ENCODE results near the gene REST. TPM values are rescaled to one million over a fixed set of nuclear protein-coding genes. Genes with fewer than 3 reads are reported as not detected.

Gene REST
- total RNA-seq, 4 donors from 2014 or later, result 27.7 to 70.8 (median 50.5) TPM

- peaks cover 72% of the 10 kb centered on the region for H3K36me3 ChIP-seq
- no peak for TF ChIP-seq POLR2AphosphoS5 (IDR thresholded peaks at IDR 0.05)
- TF ChIP-seq EP300 (IDR thresholded peaks at IDR 0.05), result no peak
- TF ChIP-seq POLR2A (IDR thresholded peaks at IDR 0.05), result no peak
- no peak for TF ChIP-seq CTCF (IDR thresholded peaks at IDR 0.05)
- H3K9me3 ChIP-seq, result no peaks in the 10 kb centered on the region
- H3K27me3 ChIP-seq, result no peaks in the 10 kb centered on the region
- H3K4me3 ChIP-seq, result no peak overlapping the region
- H3K27ac ChIP-seq, result no peak overlapping the region
- 92% methylated on average over 6 of the region's 6 CpGs for WGBS
- H3K4me1 ChIP-seq, result peaks cover 2% of the 10 kb centered on the region
- DNase-seq (ENCODE audit: low spot score in 2 of 2), result no peak
These were observed 82.6 kb downstream of the REST start for GRCh38 chr4:56990109-56990905.

- peaks cover 9% of the 10 kb centered on the region for H3K4me1 ChIP-seq
- H3K27me3 ChIP-seq, result no peaks in the 10 kb centered on the region
- no peak overlapping the region for H3K4me3 ChIP-seq
- DNase-seq (ENCODE audit: low spot score in 2 of 2), result no peak
- no peak overlapping the region for H3K27ac ChIP-seq
- WGBS, result 49% methylated on average over 7 of the region's 7 CpGs
- no peak for TF ChIP-seq POLR2A (IDR thresholded peaks at IDR 0.05)
- TF ChIP-seq EP300 (IDR thresholded peaks at IDR 0.05), result no peak
- no peak for TF ChIP-seq POLR2AphosphoS5 (IDR thresholded peaks at IDR 0.05)
- no peak for TF ChIP-seq CTCF (IDR thresholded peaks at IDR 0.05)
- peaks cover 69% of the 10 kb centered on the region for H3K36me3 ChIP-seq
- H3K9me3 ChIP-seq, result no peaks in the 10 kb centered on the region
These were observed 87.8 kb downstream of the REST start for GRCh38 chr4:56995525-56995924.

- Histone ChIP-seq H3K27me3 (no peaks in the 10 kb centered on the region), H3K27ac (no peak overlapping the region), H3K4me3 (no peak overlapping the region), H3K4me1 (peaks cover 9% of the 10 kb centered on the region), H3K36me3 (peaks cover 75% of the 10 kb centered on the region), H3K9me3 (no peaks in the 10 kb centered on the region)
- TF ChIP-seq EP300 (IDR thresholded peaks at IDR 0.05), result no peak
- 93% methylated on average over 1 of the region's 1 CpG for WGBS
- no peak for DNase-seq (ENCODE audit: low spot score in 2 of 2)
These were observed 92.1 kb downstream of the REST start for GRCh38 chr4:56999751-57000150.

- Histone ChIP-seq H3K9me3 (no peaks in the 10 kb centered on the region), H3K4me1 (no peaks in the 10 kb centered on the region), H3K27ac (no peak overlapping the region), H3K36me3 (peaks cover 89% of the 10 kb centered on the region), H3K4me3 (no peak overlapping the region), H3K27me3 (no peaks in the 10 kb centered on the region)
- DNase-seq (ENCODE audit: low spot score in 2 of 2), result no peak
- WGBS, result 85% methylated on average over 4 of the region's 4 CpGs
- no peak for TF ChIP-seq POLR2AphosphoS5 (IDR thresholded peaks at IDR 0.05)
- TF ChIP-seq CTCF (IDR thresholded peaks at IDR 0.05), result no peak
- no peak for TF ChIP-seq POLR2A (IDR thresholded peaks at IDR 0.05)
- TF ChIP-seq EP300 (IDR thresholded peaks at IDR 0.05), result no peak
These were observed 105.9 kb downstream of the REST start for GRCh38 chr4:57013543-57014120.

Other genes starting within 250 kb of the REST start
- 1,000 to 10,000 TPM in 3 of 4 donors, 100 to 1,000 TPM in 1; 405 to 1,883 (median 1,516) TPM for gene HOPX, start 226.6 kb upstream of the REST start, total RNA-seq
- not detected for gene SPINK2, start 86.2 kb upstream of the REST start, total RNA-seq
- 10 to 100 TPM; 26.8 to 32.3 (median 30.1) TPM for gene NOA1, start 69.7 kb downstream of the REST start, total RNA-seq
- gene POLR2B, start 71.0 kb downstream of the REST start, total RNA-seq, result 100 to 1,000 TPM in 1 of 4 donors, 10 to 100 TPM in 3; 55.5 to 111 (median 61.5) TPM
- gene IGFBP7, start 202.5 kb downstream of the REST start, total RNA-seq, result 100 to 1,000 TPM in 3 of 4 donors, 10 to 100 TPM in 1; 85.3 to 152 (median 125) TPM

Measured in suprapubic skin (tissue), 4 donors.